ENCODE data around the gene CFDP1. TPM values are rescaled to one million over a fixed set of nuclear protein-coding genes. Genes with fewer than 3 reads are reported as not detected.

The CFDP1 gene
- total and polyA plus RNA-seq, 2 of the 13 experiments (the other 11 are each of a cell fraction or from before 2014, with no cell fraction given), result 78.6 to 153 TPM

- TF ChIP-seq PPARG (CRISPR knock-in tag; conservative IDR thresholded peaks at IDR 0.05), result no peak
- TF ChIP-seq RARA (CRISPR knock-in tag; IDR thresholded peaks at IDR 0.05), result peak; percentile 84
- peak; percentile 49; the same call in 1 of the 2 replicates for TF ChIP-seq STAT5B (CRISPR knock-in tag; IDR thresholded peaks at IDR 0.05)
- peak; percentile 39; the same call in 1 of the 2 replicates for TF ChIP-seq ZKSCAN1 (IDR thresholded peaks at IDR 0.05; ENCODE audit: low read length)
- TF ChIP-seq RELA (CRISPR knock-in tag; IDR thresholded peaks at IDR 0.05), result no peak
- 0 out of 2 replicates have a peak, but pooled peaks have one; percentile 75 for TF ChIP-seq ZNF547 (CRISPR knock-in tag; IDR thresholded peaks at IDR 0.05)
- no peak for TF ChIP-seq ZBTB44 (CRISPR knock-in tag; IDR thresholded peaks at IDR 0.05)
- TF ChIP-seq ZKSCAN8 (CRISPR knock-in tag; IDR thresholded peaks at IDR 0.05; ENCODE audit: borderline replicate concordance), result peak; percentile 54; the same call in 1 of the 2 replicates
- TF ChIP-seq CSRNP2 (CRISPR knock-in tag; conservative IDR thresholded peaks at IDR 0.05; ENCODE audit: low read depth), result no peak
- TF ChIP-seq ZNF292 (CRISPR knock-in tag; IDR thresholded peaks at IDR 0.05; ENCODE audit: borderline replicate concordance, low read depth), result peak; percentile 98
- peak; percentile 73; the same call in 1 of the 2 replicates for TF ChIP-seq MXD4 (CRISPR knock-in tag; IDR thresholded peaks at IDR 0.05)
- TF ChIP-seq, protein P1, sequence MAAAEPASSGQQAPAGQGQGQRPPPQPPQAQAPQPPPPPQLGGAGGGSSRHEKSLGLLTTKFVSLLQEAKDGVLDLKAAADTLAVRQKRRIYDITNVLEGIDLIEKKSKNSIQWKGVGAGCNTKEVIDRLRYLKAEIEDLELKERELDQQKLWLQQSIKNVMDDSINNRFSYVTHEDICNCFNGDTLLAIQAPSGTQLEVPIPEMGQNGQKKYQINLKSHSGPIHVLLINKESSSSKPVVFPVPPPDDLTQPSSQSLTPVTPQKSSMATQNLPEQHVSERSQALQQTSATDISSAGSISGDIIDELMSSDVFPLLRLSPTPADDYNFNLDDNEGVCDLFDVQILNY (CRISPR knock-in tag; conservative IDR thresholded peaks at IDR 0.05), result no peak
- no peak for TF ChIP-seq ZNF672 (CRISPR knock-in tag; IDR thresholded peaks at IDR 0.05)
- TF ChIP-seq, protein P2, sequence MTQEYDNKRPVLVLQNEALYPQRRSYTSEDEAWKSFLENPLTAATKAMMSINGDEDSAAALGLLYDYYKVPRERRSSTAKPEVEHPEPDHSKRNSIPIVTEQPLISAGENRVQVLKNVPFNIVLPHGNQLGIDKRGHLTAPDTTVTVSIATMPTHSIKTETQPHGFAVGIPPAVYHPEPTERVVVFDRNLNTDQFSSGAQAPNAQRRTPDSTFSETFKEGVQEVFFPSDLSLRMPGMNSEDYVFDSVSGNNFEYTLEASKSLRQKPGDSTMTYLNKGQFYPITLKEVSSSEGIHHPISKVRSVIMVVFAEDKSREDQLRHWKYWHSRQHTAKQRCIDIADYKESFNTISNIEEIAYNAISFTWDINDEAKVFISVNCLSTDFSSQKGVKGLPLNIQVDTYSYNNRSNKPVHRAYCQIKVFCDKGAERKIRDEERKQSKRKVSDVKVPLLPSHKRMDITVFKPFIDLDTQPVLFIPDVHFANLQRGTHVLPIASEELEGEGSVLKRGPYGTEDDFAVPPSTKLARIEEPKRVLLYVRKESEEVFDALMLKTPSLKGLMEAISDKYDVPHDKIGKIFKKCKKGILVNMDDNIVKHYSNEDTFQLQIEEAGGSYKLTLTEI (CRISPR knock-in tag; conservative IDR thresholded peaks at IDR 0.05), result no peak
- peak; percentile 75 for TF ChIP-seq GATAD1 (CRISPR knock-in tag; IDR thresholded peaks at IDR 0.05)
- no peak for TF ChIP-seq NR1H2 (CRISPR knock-in tag; IDR thresholded peaks at IDR 0.05; ENCODE audit: borderline replicate concordance, low read depth)
- TF ChIP-seq IRF2 (CRISPR knock-in tag; IDR thresholded peaks at IDR 0.05), result peak; percentile 88; the same call in 1 of the 2 replicates
- peak; percentile 61 for TF ChIP-seq KMT2A (CRISPR knock-in tag; IDR thresholded peaks at IDR 0.05)
- no peak for TF ChIP-seq ZNF615 (CRISPR knock-in tag; IDR thresholded peaks at IDR 0.05; ENCODE audit: borderline replicate concordance)
- no peak for TF ChIP-seq ZFYVE20 (CRISPR knock-in tag; IDR thresholded peaks at IDR 0.05; ENCODE audit: borderline replicate concordance, low read depth)
- no peak; the same call in 1 of the 2 replicates for TF ChIP-seq ZNF563 (CRISPR knock-in tag; IDR thresholded peaks at IDR 0.05)
- TF ChIP-seq BRD4 (CRISPR knock-in tag; IDR thresholded peaks at IDR 0.05), result 0 out of 2 replicates have a peak, but pooled peaks have one; percentile 22
- TF ChIP-seq AGO1 (IDR thresholded peaks at IDR 0.05; ENCODE audit: low read depth, low read length, poor library complexity, severe bottlenecking), result no peak
- peak; percentile 39; the same call in 1 of the 2 replicates for TF ChIP-seq ZC3H13 (CRISPR knock-in tag; IDR thresholded peaks at IDR 0.05)
- peak; percentile 74; the same call in 1 of the 2 replicates for TF ChIP-seq ISL2 (CRISPR knock-in tag; IDR thresholded peaks at IDR 0.05)
- TF ChIP-seq ZNF567 (CRISPR knock-in tag; IDR thresholded peaks at IDR 0.05; ENCODE audit: borderline replicate concordance), result peak; percentile 51; the same call in 1 of the 2 replicates
Observed at GRCh38 chr16:75262104-75262799, 171.1 kb downstream of the CFDP1 start (continued).

Data from HepG2 (cell line).